SJSA1 (cell line): ENCODE results near the gene PPP1R7. TPM values are rescaled to one million over a fixed set of nuclear protein-coding genes. Genes with fewer than 3 reads are reported as not detected.

Source experiments
- DNase-seq, 2 experiments: peaks; one replicate each; pipeline ENCODE4 v3.0.0-alpha.2; 2015 to 2020; ENCODE audit warnings: low spot score in 2 of 2, low read depth in 1 of 2
- H3K27ac ChIP-seq: fragments of 250-450 bp; sonication (Bioruptor Pico); 2 replicates; pipeline ENCODE4 v1.5.1; 2020; ENCODE audit warnings: mild to moderate bottlenecking, moderate library complexity
- H3K27me3 ChIP-seq: fragments of 250-450 bp; sonication (Bioruptor Pico); replicated peaks from 2 replicates; pipeline ENCODE4 v1.5.1; 2020; ENCODE audit warnings: mild to moderate bottlenecking, moderate library complexity
- H3K36me3 ChIP-seq: fragments of 250-450 bp; sonication (Bioruptor Pico); 2 replicates; pipeline ENCODE4 v1.5.1; 2020; ENCODE audit warnings: mild to moderate bottlenecking
- H3K4me1 ChIP-seq: fragments of 250-450 bp; sonication (Bioruptor Pico); replicated peaks from 2 replicates; pipeline ENCODE4 v1.6.1; 2021; ENCODE audit warnings: mild to moderate bottlenecking
- H3K4me3 ChIP-seq: fragments of 250-450 bp; sonication (Bioruptor Pico); 2 replicates; pipeline ENCODE4 v1.5.1; 2020; ENCODE audit warnings: mild to moderate bottlenecking
- H3K9me3 ChIP-seq: fragments of 250-450 bp; sonication (Bioruptor Pico); replicated peaks from 2 replicates; pipeline ENCODE4 v1.5.1; 2020; ENCODE audit warnings: mild to moderate bottlenecking
- total RNA-seq: library from RNA; depleted of rRNA; stranded (reverse); fragments of >200 nt; shearing (Covaris generic); gene quantifications from 2 replicates; pipeline ENCODE4 v1.2.3, GENCODE V29; 2014

PPP1R7 gene
- total RNA-seq, 1 experiment from 2014 or later: 159 TPM

- DNase-seq: no peak
- Histone ChIP-seq H3K4me3 (no peak overlapping the region), H3K9me3 (no peaks in the 10 kb centered on the region), H3K4me1 (no peaks in the 10 kb centered on the region), H3K27ac (no peak overlapping the region), H3K27me3 (no peaks in the 10 kb centered on the region), H3K36me3 (peaks cover 64% of the 10 kb centered on the region)
Observed at GRCh38 chr2:241179899-241180298, 29.6 kb downstream of the PPP1R7 start.

DNA sequence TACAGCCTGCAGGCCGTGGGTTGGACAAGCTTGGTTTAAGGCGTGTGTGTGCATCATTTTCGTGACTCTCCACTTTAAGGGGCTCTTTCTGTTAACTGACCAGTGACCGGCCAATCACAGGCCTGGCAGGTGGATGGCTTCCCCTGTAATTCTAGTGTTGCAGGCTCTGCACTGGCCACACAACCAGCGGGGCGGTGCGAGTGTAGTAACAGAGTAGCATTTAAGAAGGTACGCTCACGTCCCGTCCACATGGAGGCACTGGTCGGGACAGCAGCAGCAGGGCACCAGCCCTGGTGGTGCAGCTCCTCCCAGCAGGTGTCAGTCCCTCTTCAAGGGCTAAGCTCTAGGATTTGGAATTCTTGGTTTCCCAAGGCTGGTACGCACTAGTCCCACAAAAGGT, 30.2 kb downstream of the PPP1R7 start:
- H3K27ac ChIP-seq: no peak overlapping the region
- H3K9me3 ChIP-seq: no peaks in the 10 kb centered on the region
- no peaks in the 10 kb centered on the region for H3K4me1 ChIP-seq
- H3K36me3 ChIP-seq: peaks cover 58% of the 10 kb centered on the region
- no peak for DNase-seq
- H3K4me3 ChIP-seq: no peak overlapping the region
- no peaks in the 10 kb centered on the region for H3K27me3 ChIP-seq

GRCh38 chr2:241182126-241182525, 31.9 kb downstream of the PPP1R7 start:
- H3K4me1 ChIP-seq: no peaks in the 10 kb centered on the region
- no peak for DNase-seq
- no peaks in the 10 kb centered on the region for H3K27me3 ChIP-seq
- no peak overlapping the region for H3K27ac ChIP-seq
- H3K4me3 ChIP-seq: no peak overlapping the region
- H3K9me3 ChIP-seq: no peaks in the 10 kb centered on the region
- H3K36me3 ChIP-seq: peaks cover 44% of the 10 kb centered on the region

DNA sequence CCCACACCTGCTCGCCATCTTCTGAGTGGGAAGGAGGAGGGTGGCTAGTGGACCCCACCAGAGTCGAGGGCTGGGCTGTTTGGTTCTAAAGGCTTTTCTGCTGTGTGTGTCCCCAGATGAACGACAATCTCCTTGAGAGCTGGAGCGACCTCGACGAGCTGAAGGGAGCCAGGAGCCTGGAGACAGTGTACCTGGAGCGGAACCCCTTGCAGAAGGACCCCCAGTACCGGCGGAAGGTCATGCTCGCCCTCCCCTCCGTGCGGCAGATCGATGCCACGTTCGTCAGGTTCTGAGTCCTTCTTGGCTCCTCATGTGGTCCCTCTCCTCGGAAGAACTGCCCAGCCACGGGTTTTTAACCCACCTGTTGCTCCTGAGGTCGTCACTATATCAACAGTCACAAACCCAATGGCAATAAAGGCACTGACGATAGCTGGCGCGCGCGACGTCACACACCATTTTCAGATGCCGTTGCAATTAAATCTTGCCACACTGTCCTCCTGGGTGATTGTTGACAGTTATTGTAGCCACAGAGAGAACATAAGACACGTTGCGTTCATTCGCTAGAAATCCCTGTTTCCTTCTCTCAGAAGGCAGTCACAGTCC, 32.4 kb downstream of the PPP1R7 start:
- Histone ChIP-seq H3K4me1 (no peaks in the 10 kb centered on the region), H3K36me3 (peaks cover 42% of the 10 kb centered on the region), H3K27me3 (no peaks in the 10 kb centered on the region), H3K27ac (no peak overlapping the region), H3K9me3 (no peaks in the 10 kb centered on the region), H3K4me3 (no peak overlapping the region)
- DNase-seq: no peak

DNA sequence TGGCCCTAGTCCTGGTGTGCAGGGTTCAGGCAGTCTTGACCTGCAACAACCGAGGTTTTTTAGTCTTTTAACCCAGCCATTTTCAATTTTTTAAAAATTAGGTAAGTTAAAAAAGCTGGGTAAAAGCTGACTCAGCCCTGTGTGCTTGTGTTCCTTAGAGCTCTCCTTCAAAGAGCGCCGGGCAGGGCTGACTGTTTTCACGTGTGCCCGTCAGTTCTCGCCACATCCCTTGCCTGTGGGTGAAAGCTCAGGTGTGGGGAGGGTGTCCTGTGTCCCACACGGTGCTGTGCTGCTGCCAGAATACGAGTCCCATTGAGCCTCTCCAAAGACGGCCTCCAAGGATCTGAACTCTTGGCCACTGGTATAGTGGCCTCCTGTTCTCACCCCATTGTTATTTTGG, 33.0 kb downstream of the PPP1R7 start:
- H3K27ac ChIP-seq: no peak overlapping the region
- H3K27me3 ChIP-seq: no peaks in the 10 kb centered on the region
- H3K4me1 ChIP-seq: no peaks in the 10 kb centered on the region
- no peak for DNase-seq
- H3K36me3 ChIP-seq: peaks cover 37% of the 10 kb centered on the region
- no peaks in the 10 kb centered on the region for H3K9me3 ChIP-seq
- no peak overlapping the region for H3K4me3 ChIP-seq

- Histone ChIP-seq H3K27ac (no peak overlapping the region), H3K36me3 (peaks cover 30% of the 10 kb centered on the region), H3K9me3 (no peaks in the 10 kb centered on the region), H3K4me1 (no peaks in the 10 kb centered on the region), H3K4me3 (no peak overlapping the region), H3K27me3 (no peaks in the 10 kb centered on the region)
- no peak for DNase-seq
Observed at GRCh38 chr2:241184901-241185300, 34.6 kb downstream of the PPP1R7 start.

- no peak for DNase-seq
- Histone ChIP-seq H3K9me3 (no peaks in the 10 kb centered on the region), H3K4me3 (no peak overlapping the region), H3K4me1 (no peaks in the 10 kb centered on the region), H3K27ac (no peak overlapping the region), H3K36me3 (peaks cover 22% of the 10 kb centered on the region), H3K27me3 (no peaks in the 10 kb centered on the region)
Observed at GRCh38 chr2:241185961-241186360, 35.7 kb downstream of the PPP1R7 start.

DNA sequence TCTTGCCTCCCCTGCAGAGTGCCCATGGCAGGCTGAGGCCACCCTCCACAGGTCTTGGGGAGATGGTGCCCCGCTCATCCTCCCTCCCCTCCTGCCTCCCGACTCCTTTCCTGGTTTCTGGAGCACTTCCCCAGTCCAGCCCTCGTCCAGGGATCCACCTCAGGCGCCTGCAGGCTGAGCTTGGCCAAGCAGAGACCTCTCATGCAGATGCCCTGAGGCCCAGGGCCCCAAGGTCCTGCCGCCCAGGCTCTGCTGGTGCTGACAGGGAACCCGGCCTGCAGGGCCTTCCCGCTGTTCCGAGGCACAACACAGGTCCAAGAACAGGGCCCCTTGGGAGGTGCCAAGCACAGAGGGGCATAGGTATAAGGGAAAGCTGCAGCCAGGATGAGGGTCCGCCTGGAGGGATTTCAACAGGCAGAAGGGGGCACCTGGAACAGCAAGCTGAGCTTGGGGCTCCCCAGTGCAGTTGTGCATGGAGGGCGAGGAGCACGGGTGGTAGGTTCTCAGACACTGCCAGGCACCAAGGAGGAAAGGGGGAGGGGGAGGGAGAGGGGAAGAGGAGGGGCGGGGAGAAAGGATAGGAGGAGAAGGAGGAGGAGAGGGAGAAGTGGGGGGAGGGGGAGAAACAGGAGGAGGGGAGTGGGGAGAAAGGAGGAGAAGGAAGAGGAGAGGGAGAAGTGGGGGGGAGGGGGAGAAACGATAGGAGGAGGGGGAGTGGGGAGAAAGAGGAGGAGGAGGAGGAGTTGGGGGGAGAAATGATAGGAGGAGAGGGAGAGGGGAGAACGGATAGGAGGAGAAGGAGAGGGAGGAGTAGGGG, 37.0 kb downstream of the PPP1R7 start:
- H3K36me3 ChIP-seq: peaks cover 13% of the 10 kb centered on the region
- no peaks in the 10 kb centered on the region for H3K9me3 ChIP-seq
- H3K4me1 ChIP-seq: no peaks in the 10 kb centered on the region
- H3K4me3 ChIP-seq: no peak overlapping the region
- no peak for DNase-seq
- no peaks in the 10 kb centered on the region for H3K27me3 ChIP-seq
- H3K27ac ChIP-seq: no peak overlapping the region

- Histone ChIP-seq H3K4me3 (no peak overlapping the region), H3K4me1 (no peaks in the 10 kb centered on the region), H3K36me3 (peaks cover 8% of the 10 kb centered on the region), H3K9me3 (no peaks in the 10 kb centered on the region), H3K27ac (no peak overlapping the region), H3K27me3 (no peaks in the 10 kb centered on the region)
- DNase-seq: no peak
Observed at GRCh38 chr2:241187918-241188234, 37.6 kb downstream of the PPP1R7 start.

GRCh38 chr2:241188361-241189092, 38.3 kb downstream of the PPP1R7 start, which contains the start of gene ANO7:
TSS of gene ANO7 (plus strand) at chr2:241188677. CDS start at chr2:241190064, 1,387 bp downstream.
- no peaks in the 10 kb centered on the region for H3K27me3 ChIP-seq
- no peak within 1 kb of the TSS for H3K27ac ChIP-seq
- no peak for DNase-seq
- no peak within 1 kb of the TSS for H3K4me3 ChIP-seq
- no peaks in the 10 kb centered on the region for H3K9me3 ChIP-seq
- H3K4me1 ChIP-seq: no peaks in the 10 kb centered on the region
- H3K36me3 ChIP-seq: peaks cover 1% of the 10 kb centered on the region; the same call in 1 of the 2 replicates

DNA sequence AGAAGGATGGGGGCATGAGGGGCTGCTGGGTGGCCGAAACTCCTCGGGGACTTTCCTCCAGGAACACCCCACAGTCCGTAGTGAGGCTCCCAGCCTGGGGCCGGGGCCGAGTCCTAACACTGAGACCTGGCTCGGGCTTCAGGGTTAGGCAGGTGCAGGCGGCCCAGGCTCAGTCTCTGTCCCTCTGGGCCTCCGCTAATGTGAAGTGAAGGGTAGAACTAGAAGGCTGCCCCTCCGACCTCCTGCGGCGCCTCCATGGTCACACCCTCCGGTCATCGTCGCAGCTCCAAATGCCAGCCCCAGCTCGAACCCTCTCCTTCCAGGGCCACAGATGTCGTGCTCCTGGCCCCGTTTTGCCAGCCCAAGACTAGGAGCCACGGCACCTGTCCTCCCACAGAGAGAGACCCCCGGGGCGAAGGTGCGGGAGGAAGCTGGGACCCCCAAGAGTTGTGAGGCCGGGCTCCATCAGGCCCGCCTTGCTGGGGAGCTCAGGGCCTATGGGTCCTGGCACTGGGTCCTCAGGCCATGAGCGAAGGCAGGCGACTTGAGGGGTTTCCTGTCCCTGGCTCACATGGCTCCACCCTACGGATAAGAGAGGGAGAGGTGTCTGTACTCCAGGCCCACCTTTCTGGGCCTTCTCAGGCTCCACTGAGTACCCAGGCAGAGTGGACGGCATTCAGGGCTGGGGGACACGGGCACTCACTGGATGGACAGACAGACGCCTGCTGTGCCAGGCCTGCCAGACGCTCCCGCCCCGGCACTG, 39.0 kb downstream of the PPP1R7 start:
- DNase-seq: no peak
- Histone ChIP-seq H3K27ac (no peak overlapping the region), H3K9me3 (no peaks in the 10 kb centered on the region)

GRCh38 chr2:241189856-241190201, 39.6 kb downstream of the PPP1R7 start:
- Histone ChIP-seq H3K4me1 (no peaks in the 10 kb centered on the region), H3K27ac (no peak overlapping the region), H3K27me3 (no peaks in the 10 kb centered on the region), H3K36me3 (no peaks in the 10 kb centered on the region), H3K4me3 (no peak overlapping the region), H3K9me3 (no peaks in the 10 kb centered on the region)
- DNase-seq: no peak

More for the DNA sequence above, 39.0 kb downstream of the PPP1R7 start:
- H3K4me3 ChIP-seq: no peak overlapping the region
- no peaks in the 10 kb centered on the region for H3K27me3 ChIP-seq
- H3K36me3 ChIP-seq: no peaks in the 10 kb centered on the region
- no peaks in the 10 kb centered on the region for H3K4me1 ChIP-seq

DNA sequence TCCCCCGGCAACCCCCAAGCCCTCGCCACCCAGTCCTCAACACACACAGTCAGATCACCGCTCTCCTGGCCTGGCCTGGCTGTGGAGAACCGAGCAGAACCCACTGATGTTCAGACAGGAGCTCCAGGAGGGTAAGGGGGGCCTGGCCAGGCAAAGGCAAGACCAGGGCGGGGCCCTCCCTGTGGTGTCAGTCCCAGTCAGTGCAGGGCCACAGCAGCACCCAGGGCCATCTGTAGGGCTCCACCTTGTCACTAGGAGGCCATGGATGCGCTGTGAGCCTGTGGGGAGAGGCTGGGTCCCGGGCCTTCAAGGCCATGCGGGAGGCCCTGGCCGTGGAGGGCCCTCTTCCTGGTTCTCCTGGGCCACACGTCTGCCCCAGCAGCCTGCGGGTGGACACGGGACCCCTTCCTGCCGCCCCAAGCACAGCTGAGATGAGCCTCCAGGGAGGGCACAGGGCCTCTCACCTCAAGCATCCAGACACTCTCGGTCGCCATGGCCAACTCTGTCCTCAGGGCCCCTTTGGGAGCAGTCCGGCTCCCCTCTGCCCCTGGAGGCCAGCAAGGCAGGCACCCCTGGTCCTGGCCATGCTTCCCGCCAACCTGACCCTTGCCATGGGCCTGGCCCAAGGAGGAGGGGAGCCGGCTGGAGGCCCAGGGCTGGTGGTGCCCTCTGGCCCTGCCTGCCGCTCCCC, 40.2 kb downstream of the PPP1R7 start:
- H3K36me3 ChIP-seq: no peaks in the 10 kb centered on the region
- no peak overlapping the region for H3K27ac ChIP-seq
- H3K27me3 ChIP-seq: no peaks in the 10 kb centered on the region
- no peaks in the 10 kb centered on the region for H3K9me3 ChIP-seq
- no peaks in the 10 kb centered on the region for H3K4me1 ChIP-seq
- no peak overlapping the region for H3K4me3 ChIP-seq
- no peak for DNase-seq
